ENCODE results near the gene MICB.

DNA sequence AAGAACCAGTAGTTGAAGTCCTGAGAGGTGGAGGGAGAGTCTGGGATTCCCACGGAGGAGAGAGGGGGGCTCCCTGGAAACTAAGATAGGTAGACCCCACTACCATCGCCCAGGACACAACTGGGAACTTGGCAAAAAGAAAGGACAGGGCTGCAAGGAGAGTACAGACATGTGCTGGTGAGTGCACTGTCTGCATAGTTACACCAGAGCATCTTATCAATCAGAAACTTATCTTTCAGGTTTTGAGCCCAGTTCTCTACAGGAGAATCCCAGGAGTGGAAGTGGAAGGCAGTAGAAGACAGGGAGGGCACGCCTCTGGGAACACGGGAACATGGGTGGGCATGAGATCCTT, 61.6 kb downstream of the MICB start:
- TF ChIP-seq POLR2A (IDR thresholded peaks at IDR 0.05; ENCODE audit: low read depth, low read length) (peak; percentile 34; the same call in 1 of the 2 replicates), POLR2AphosphoS5 (IDR thresholded peaks at IDR 0.05; ENCODE audit: low read depth, low read length) (no peak), TAF1 (IDR thresholded peaks at IDR 0.05; ENCODE audit: borderline replicate concordance, low read depth, low read length) (no peak)

All from GM12892 (cell line).